Skeletal muscle tissue (tissue), 4 donors: ENCODE results near the gene BAAT. TPM values are rescaled to one million over a fixed set of nuclear protein-coding genes. Genes with fewer than 3 reads are reported as not detected.

ENCODE experiments used
- H3K27ac ChIP-seq: one replicate; pipeline ENCODE4 v1.7.0; 2013; ENCODE audit warnings: mild to moderate bottlenecking, low read depth, low read length, inconsistent platforms
- H3K27me3 ChIP-seq, 3 donors: one replicate each; pipeline ENCODE4 v1.7.0; 2013; ENCODE audit warnings: low read length in 3 of 3; ENCODE audit not compliant: control insufficient read depth in 3 of 3, insufficient read depth in 3 of 3
- H3K36me3 ChIP-seq, 3 donors: one replicate each; pipeline ENCODE4 v1.7.0; 2013; ENCODE audit warnings: low read length in 3 of 3; ENCODE audit not compliant: control insufficient read depth in 3 of 3, insufficient read depth in 3 of 3
- H3K4me1 ChIP-seq, 3 donors: one replicate each; pipeline ENCODE4 v1.7.0; 2013; ENCODE audit warnings: low read length in 3 of 3, mild to moderate bottlenecking in 3 of 3; ENCODE audit not compliant: control insufficient read depth in 3 of 3, insufficient read depth in 3 of 3
- H3K4me3 ChIP-seq, 3 donors: one replicate each; pipeline ENCODE4 v1.7.0; 2013; ENCODE audit warnings: low read length in 3 of 3
- H3K9ac ChIP-seq, 3 donors: one replicate each; pipeline ENCODE4 v1.7.0; 2013; ENCODE audit warnings: low read length in 3 of 3, mild to moderate bottlenecking in 3 of 3, moderate library complexity in 2 of 3, low read depth in 1 of 3
- H3K9me3 ChIP-seq, 3 donors: one replicate each; pipeline ENCODE4 v1.7.0; 2013; ENCODE audit warnings: low read length in 3 of 3; ENCODE audit not compliant: control insufficient read depth in 3 of 3
- total RNA-seq: library from RNA; depleted of rRNA; stranded (reverse); fragments of >200 nt; gene quantifications from one replicate; pipeline ENCODE4 v1.2.3, GENCODE V29; 2014
- donor health status: Osteomylitis.

Gene BAAT
- total RNA-seq, 1 donor from 2014 or later = 0.52 TPM

GRCh38 chr9:101326501-101326900, 58.3 kb downstream of the BAAT start:
- Histone ChIP-seq H3K9me3 (no peaks in the 10 kb centered on the region), H3K36me3 (no peaks in the 10 kb centered on the region), H3K27me3 (no peaks in the 10 kb centered on the region), H3K4me1 (no peaks in the 10 kb centered on the region), H3K4me3 (no peak overlapping the region), H3K9ac (no peak overlapping the region), H3K27ac (no peak overlapping the region)

DNA sequence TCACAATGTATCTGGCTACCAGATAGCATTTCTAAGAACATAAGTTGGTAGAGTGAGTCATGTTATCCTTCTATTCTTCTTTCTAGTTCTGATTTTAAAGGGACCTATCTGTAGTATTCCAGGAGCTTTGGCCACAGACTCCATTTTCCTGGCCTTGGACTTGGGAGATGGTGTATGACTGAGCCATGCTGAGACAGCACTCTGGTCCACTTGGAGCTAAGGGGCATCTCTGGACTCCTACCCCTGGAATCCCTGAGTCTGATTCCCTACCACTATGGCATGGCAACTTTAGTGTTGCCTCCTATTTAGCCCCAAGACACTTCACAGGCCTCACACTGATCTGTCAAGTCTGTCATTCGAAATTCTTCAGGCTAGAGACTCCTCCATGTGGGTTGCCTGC, 58.8 kb downstream of the BAAT start:
- Histone ChIP-seq H3K9ac (no peak overlapping the region), H3K9me3 (no peaks in the 10 kb centered on the region), H3K4me1 (no peaks in the 10 kb centered on the region), H3K27me3 (no peaks in the 10 kb centered on the region), H3K4me3 (no peak overlapping the region), H3K36me3 (no peaks in the 10 kb centered on the region), H3K27ac (no peak overlapping the region)

GRCh38 chr9:101325053-101325452, 59.8 kb downstream of the BAAT start:
- Histone ChIP-seq H3K4me1 (no peaks in the 10 kb centered on the region), H3K27me3 (no peaks in the 10 kb centered on the region), H3K36me3 (no peaks in the 10 kb centered on the region), H3K4me3 (no peak overlapping the region), H3K9ac (no peak overlapping the region), H3K27ac (no peak overlapping the region), H3K9me3 (no peaks in the 10 kb centered on the region)

DNA sequence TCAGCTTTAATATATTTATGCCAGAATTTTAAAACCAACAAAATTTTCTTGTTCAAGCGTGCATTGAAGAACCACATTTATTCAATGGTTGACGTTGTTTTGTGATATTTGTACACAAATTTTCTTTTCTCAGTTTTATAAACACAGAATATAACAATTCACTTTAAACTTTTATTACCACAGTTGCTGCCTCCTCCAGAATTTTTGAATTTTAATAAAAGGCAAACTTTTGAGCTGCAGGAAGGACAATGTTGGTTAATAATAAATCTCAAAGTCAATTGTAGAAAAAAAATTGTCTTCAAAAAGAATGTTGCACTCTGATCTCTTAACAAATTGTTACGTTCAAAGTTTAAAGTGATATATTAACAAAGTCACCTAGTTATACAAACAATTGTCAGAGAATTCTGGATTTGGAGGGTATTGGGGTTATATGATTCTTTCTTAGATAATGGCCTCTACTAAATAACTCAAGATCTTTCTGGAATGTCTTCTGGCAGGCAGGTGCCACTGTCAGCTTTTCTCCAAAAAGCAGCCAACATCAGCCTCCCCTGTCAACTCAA, 60.5 kb downstream of the BAAT start:
- Histone ChIP-seq H3K27ac (no peak overlapping the region), H3K9me3 (no peaks in the 10 kb centered on the region), H3K4me1 (no peaks in the 10 kb centered on the region), H3K36me3 (no peaks in the 10 kb centered on the region), H3K9ac (no peak overlapping the region), H3K4me3 (no peak overlapping the region), H3K27me3 (no peaks in the 10 kb centered on the region)

- Histone ChIP-seq H3K4me3 (no peak overlapping the region), H3K27ac (no peak overlapping the region), H3K27me3 (no peaks in the 10 kb centered on the region), H3K9ac (no peak overlapping the region), H3K36me3 (no peaks in the 10 kb centered on the region), H3K9me3 (no peaks in the 10 kb centered on the region), H3K4me1 (no peaks in the 10 kb centered on the region)
These were observed 61.7 kb downstream of the BAAT start for GRCh38 chr9:101323129-101323528.

DNA sequence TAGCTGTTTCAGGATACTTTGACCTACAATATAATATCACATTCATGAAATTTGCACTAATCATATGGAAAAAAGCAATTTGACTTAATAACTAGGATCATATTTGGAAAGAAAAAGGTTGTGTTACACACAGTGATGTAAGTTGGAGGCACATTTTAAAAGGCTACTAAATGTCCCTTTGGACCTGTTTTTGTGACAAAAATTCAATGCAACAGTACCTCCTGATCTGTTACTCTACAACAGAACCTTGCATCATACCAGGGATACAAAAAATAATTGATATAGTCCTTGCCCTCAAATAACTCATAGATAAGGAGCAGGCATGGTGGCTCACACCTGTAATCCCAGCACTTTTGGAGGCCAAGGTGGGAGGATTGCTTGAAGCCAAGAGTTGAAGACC, 67.1 kb downstream of the BAAT start:
- H3K4me1 ChIP-seq = no peaks in the 10 kb centered on the region

DNA sequence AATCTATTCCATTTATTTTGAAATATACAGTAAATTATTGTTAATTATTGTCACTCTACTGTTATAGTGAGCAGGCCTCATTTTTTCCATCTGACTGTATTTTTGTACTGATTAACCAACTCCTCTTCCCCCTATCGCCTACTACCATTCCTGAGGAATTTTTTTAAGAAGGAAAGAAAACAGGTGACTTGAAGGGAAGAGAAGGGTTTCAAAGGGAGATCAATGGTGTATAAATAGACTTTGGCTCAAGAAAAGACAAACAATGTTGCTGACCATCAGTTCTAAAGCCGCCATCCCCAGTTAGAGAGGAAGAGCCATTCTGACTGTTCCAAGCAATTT, 69.7 kb downstream of the BAAT start:
- H3K9me3 ChIP-seq = no peaks in the 10 kb centered on the region
- no peak overlapping the region for H3K4me3 ChIP-seq
- H3K9ac ChIP-seq = no peak overlapping the region
- no peaks in the 10 kb centered on the region for H3K36me3 ChIP-seq
- H3K4me1 ChIP-seq = no peaks in the 10 kb centered on the region
- no peaks in the 10 kb centered on the region for H3K27me3 ChIP-seq
- H3K27ac ChIP-seq = no peak overlapping the region

More for the DNA sequence above, 67.1 kb downstream of the BAAT start:
- H3K36me3 ChIP-seq = no peaks in the 10 kb centered on the region
- H3K9ac ChIP-seq = no peak overlapping the region
- no peaks in the 10 kb centered on the region for H3K9me3 ChIP-seq
- H3K27ac ChIP-seq = no peak overlapping the region
- H3K4me3 ChIP-seq = no peak overlapping the region
- H3K27me3 ChIP-seq = no peaks in the 10 kb centered on the region

DNA sequence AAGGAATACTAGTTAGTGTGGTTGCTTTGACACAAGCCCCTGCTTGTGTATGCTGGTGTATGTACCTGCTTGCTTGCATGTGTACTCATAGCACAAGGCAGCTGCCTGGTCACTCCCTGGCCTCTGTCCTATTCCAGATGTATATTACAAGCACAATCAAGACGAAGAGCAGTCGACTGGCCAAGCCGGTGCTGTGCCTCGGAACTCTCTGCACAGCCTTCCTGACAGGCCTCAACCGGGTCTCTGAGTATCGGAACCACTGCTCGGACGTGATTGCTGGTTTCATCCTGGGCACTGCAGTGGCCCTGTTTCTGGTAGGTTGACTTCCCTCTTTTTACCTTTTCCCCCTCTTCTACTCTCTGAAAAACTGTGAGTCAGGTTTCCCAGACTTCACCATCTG, 72.1 kb downstream of the BAAT start:
- no peak overlapping the region for H3K9ac ChIP-seq

GRCh38 chr9:101311758-101312420, 72.9 kb downstream of the BAAT start:
- no peak overlapping the region for H3K27ac ChIP-seq
- no peak overlapping the region for H3K4me3 ChIP-seq
- H3K36me3 ChIP-seq = no peaks in the 10 kb centered on the region
- no peaks in the 10 kb centered on the region for H3K9me3 ChIP-seq
- no peaks in the 10 kb centered on the region for H3K4me1 ChIP-seq
- no peak overlapping the region for H3K9ac ChIP-seq
- no peaks in the 10 kb centered on the region for H3K27me3 ChIP-seq

More for the DNA sequence above, 72.1 kb downstream of the BAAT start:
- Histone ChIP-seq H3K9me3 (no peaks in the 10 kb centered on the region), H3K4me1 (no peaks in the 10 kb centered on the region), H3K36me3 (no peaks in the 10 kb centered on the region), H3K27me3 (no peaks in the 10 kb centered on the region), H3K27ac (no peak overlapping the region), H3K4me3 (no peak overlapping the region)

- Histone ChIP-seq H3K36me3 (no peaks in the 10 kb centered on the region), H3K4me1 (no peaks in the 10 kb centered on the region), H3K9ac (no peak overlapping the region), H3K4me3 (no peak overlapping the region), H3K9me3 (no peaks in the 10 kb centered on the region), H3K27ac (no peak overlapping the region), H3K27me3 (no peaks in the 10 kb centered on the region)
These were observed 73.6 kb downstream of the BAAT start for GRCh38 chr9:101311191-101311590.
